ENCODE measurements around the gene KDM7A. TPM values are rescaled to one million over a fixed set of nuclear protein-coding genes. Genes with fewer than 3 reads are reported as not detected.

The KDM7A gene
- total and polyA plus RNA-seq, 2 of the 8 experiments (the other 6 are each of a cell fraction or from before 2014, with no cell fraction given) = 2.2 to 12.5 TPM

GRCh38 chr7:140060788-140061606 is 115.8 kb downstream of the KDM7A start (continued):
- TF ChIP-seq CHD7 (IDR thresholded peaks at IDR 0.05; ENCODE audit: insufficient replicate concordance, low read length) = no peak
